ENCODE measurements around the gene AMDHD1.

AMDHD1 gene

GRCh38 chr12:95956557-95957145 is 13.5 kb downstream of the AMDHD1 start:
- no CpG with 5 or more reads among the region's 27 CpGs for WGBS (ENCODE audit: extremely low coverage, insufficient coverage, insufficient read length)
- DNase-seq = no peak
- H4K12ac ChIP-seq (ENCODE audit: low read depth, low read length) = no peak overlapping the region
- no peak overlapping the region for H2AFZ ChIP-seq (ENCODE audit: insufficient read depth, low read length, poor library complexity)
- no peak overlapping the region for H3K4me2 ChIP-seq (ENCODE audit: low read length)
- no peak overlapping the region for H4K91ac ChIP-seq (ENCODE audit: low read depth, low read length)
- no peak overlapping the region for H3K14ac ChIP-seq (ENCODE audit: low read length)
- H3K79me1 ChIP-seq (ENCODE audit: low read length) = no peaks in the 10 kb centered on the region
- no peak overlapping the region for H2BK5ac ChIP-seq (ENCODE audit: low read depth, low read length, poor library complexity)
- no peaks in the 10 kb centered on the region for H3K27me3 ChIP-seq (ENCODE audit: insufficient read depth, low read length)
- H3K4ac ChIP-seq (ENCODE audit: low read depth, low read length) = no peak overlapping the region
- no peak overlapping the region for H2BK12ac ChIP-seq (ENCODE audit: low read length)
- H2BK120ac ChIP-seq (ENCODE audit: insufficient read depth, low read length, poor library complexity) = no peak overlapping the region
- H2AK5ac ChIP-seq (ENCODE audit: low read length) = no peak overlapping the region
- no peak overlapping the region for H3K27ac ChIP-seq (ENCODE audit: low read depth, low read length)
- H3K23ac ChIP-seq (ENCODE audit: low read length) = no peak overlapping the region
- no peak overlapping the region for H3K9ac ChIP-seq (ENCODE audit: low read length)
- H3K9me3 ChIP-seq (ENCODE audit: insufficient read depth, low read depth, low read length) = peaks cover 2% of the 10 kb centered on the region
- no peak overlapping the region for H3K4me3 ChIP-seq (ENCODE audit: low read depth, low read length)
- no peaks in the 10 kb centered on the region for H3K4me1 ChIP-seq (ENCODE audit: control insufficient read depth in 1 of 2, insufficient read depth in 2 of 2, low read length in 2 of 2)
- no peak overlapping the region for H4K8ac ChIP-seq (ENCODE audit: low read depth, low read length)
- H3K36me3 ChIP-seq (ENCODE audit: control insufficient read depth in 1 of 2, insufficient read depth in 2 of 2, low read length in 2 of 2) = no peaks in the 10 kb centered on the region
- no peak overlapping the region for H3K18ac ChIP-seq (ENCODE audit: low read length)
- H3K79me2 ChIP-seq (ENCODE audit: control insufficient read depth, insufficient read depth, low read length, poor library complexity) = no peaks in the 10 kb centered on the region

- no peak overlapping the region for H2BK12ac ChIP-seq (ENCODE audit: low read length)
- H2AK5ac ChIP-seq (ENCODE audit: low read length) = no peak overlapping the region
- WGBS (ENCODE audit: extremely low coverage, insufficient coverage, insufficient read length) = no CpG with 5 or more reads among the region's 1 CpG
- H3K9me3 ChIP-seq (ENCODE audit: insufficient read depth, low read depth, low read length) = peaks cover 2% of the 10 kb centered on the region
- no peak overlapping the region for H3K23ac ChIP-seq (ENCODE audit: low read length)
- H4K12ac ChIP-seq (ENCODE audit: low read depth, low read length) = no peak overlapping the region
- no peaks in the 10 kb centered on the region for H3K4me1 ChIP-seq (ENCODE audit: control insufficient read depth in 1 of 2, insufficient read depth in 2 of 2, low read length in 2 of 2)
- no peak overlapping the region for H4K91ac ChIP-seq (ENCODE audit: low read depth, low read length)
- no peak overlapping the region for H3K18ac ChIP-seq (ENCODE audit: low read length)
- H3K79me1 ChIP-seq (ENCODE audit: low read length) = no peaks in the 10 kb centered on the region
- H2AFZ ChIP-seq (ENCODE audit: insufficient read depth, low read length, poor library complexity) = no peak overlapping the region
- H3K4me3 ChIP-seq (ENCODE audit: low read depth, low read length) = no peak overlapping the region
- no peak overlapping the region for H3K14ac ChIP-seq (ENCODE audit: low read length)
- H3K79me2 ChIP-seq (ENCODE audit: control insufficient read depth, insufficient read depth, low read length, poor library complexity) = no peaks in the 10 kb centered on the region
- no peak for DNase-seq
- no peak overlapping the region for H3K4ac ChIP-seq (ENCODE audit: low read depth, low read length)
- no peaks in the 10 kb centered on the region for H3K27me3 ChIP-seq (ENCODE audit: insufficient read depth, low read length)
- no peak overlapping the region for H4K8ac ChIP-seq (ENCODE audit: low read depth, low read length)
- no peak overlapping the region for H2BK5ac ChIP-seq (ENCODE audit: low read depth, low read length, poor library complexity)
- H3K4me2 ChIP-seq (ENCODE audit: low read length) = no peak overlapping the region
- no peak overlapping the region for H3K9ac ChIP-seq (ENCODE audit: low read length)
- H3K27ac ChIP-seq (ENCODE audit: low read depth, low read length) = no peak overlapping the region
- H3K36me3 ChIP-seq (ENCODE audit: control insufficient read depth in 1 of 2, insufficient read depth in 2 of 2, low read length in 2 of 2) = no peaks in the 10 kb centered on the region
- no peak overlapping the region for H2BK120ac ChIP-seq (ENCODE audit: insufficient read depth, low read length, poor library complexity)
These were observed 16.0 kb downstream of the AMDHD1 start for GRCh38 chr12:95959107-95959506.

GRCh38 chr12:95960241-95960640 is 17.1 kb downstream of the AMDHD1 start:
- Histone ChIP-seq H3K9ac (ENCODE audit: low read length) (no peak overlapping the region), H3K23ac (ENCODE audit: low read length) (no peak overlapping the region), H3K36me3 (ENCODE audit: control insufficient read depth in 1 of 2, insufficient read depth in 2 of 2, low read length in 2 of 2) (no peaks in the 10 kb centered on the region), H2AFZ (ENCODE audit: insufficient read depth, low read length, poor library complexity) (no peak overlapping the region), H3K79me1 (ENCODE audit: low read length) (no peaks in the 10 kb centered on the region), H3K27me3 (ENCODE audit: insufficient read depth, low read length) (no peaks in the 10 kb centered on the region), H4K91ac (ENCODE audit: low read depth, low read length) (no peak overlapping the region), H3K27ac (ENCODE audit: low read depth, low read length) (no peak overlapping the region), H3K4me1 (ENCODE audit: control insufficient read depth in 1 of 2, insufficient read depth in 2 of 2, low read length in 2 of 2) (no peaks in the 10 kb centered on the region), H3K4me2 (ENCODE audit: low read length) (no peak overlapping the region), H3K4me3 (ENCODE audit: low read depth, low read length) (no peak overlapping the region), H3K79me2 (ENCODE audit: control insufficient read depth, insufficient read depth, low read length, poor library complexity) (no peaks in the 10 kb centered on the region), H4K8ac (ENCODE audit: low read depth, low read length) (no peak overlapping the region), H2BK5ac (ENCODE audit: low read depth, low read length, poor library complexity) (no peak overlapping the region), H2BK120ac (ENCODE audit: insufficient read depth, low read length, poor library complexity) (no peak overlapping the region), H3K18ac (ENCODE audit: low read length) (no peak overlapping the region), H2AK5ac (ENCODE audit: low read length) (no peak overlapping the region), H3K4ac (ENCODE audit: low read depth, low read length) (no peak overlapping the region), H2BK12ac (ENCODE audit: low read length) (no peak overlapping the region), H3K14ac (ENCODE audit: low read length) (no peak overlapping the region), H4K12ac (ENCODE audit: low read depth, low read length) (no peak overlapping the region), H3K9me3 (ENCODE audit: insufficient read depth, low read depth, low read length) (peaks cover 2% of the 10 kb centered on the region)
- no peak for DNase-seq
- WGBS (ENCODE audit: extremely low coverage, insufficient coverage, insufficient read length) = no CpG with 5 or more reads among the region's 5 CpGs

GRCh38 chr12:95962222-95962621 is 19.1 kb downstream of the AMDHD1 start:
- peaks cover 4% of the 10 kb centered on the region for H3K79me1 ChIP-seq (ENCODE audit: low read length)
- DNase-seq = no peak

More at GRCh38 chr12:95962222-95962621, 19.1 kb downstream of the AMDHD1 start:
- Histone ChIP-seq H2AFZ (ENCODE audit: insufficient read depth, low read length, poor library complexity) (no peak overlapping the region), H4K8ac (ENCODE audit: low read depth, low read length) (no peak overlapping the region), H3K9me3 (ENCODE audit: insufficient read depth, low read depth, low read length) (no peaks in the 10 kb centered on the region), H3K18ac (ENCODE audit: low read length) (no peak overlapping the region), H2BK12ac (ENCODE audit: low read length) (no peak overlapping the region), H3K79me2 (ENCODE audit: control insufficient read depth, insufficient read depth, low read length, poor library complexity) (no peaks in the 10 kb centered on the region), H3K9ac (ENCODE audit: low read length) (no peak overlapping the region), H3K4me3 (ENCODE audit: low read depth, low read length) (no peak overlapping the region), H3K4me2 (ENCODE audit: low read length) (no peak overlapping the region), H3K36me3 (ENCODE audit: control insufficient read depth in 1 of 2, insufficient read depth in 2 of 2, low read length in 2 of 2) (no peaks in the 10 kb centered on the region), H2BK120ac (ENCODE audit: insufficient read depth, low read length, poor library complexity) (no peak overlapping the region), H2BK5ac (ENCODE audit: low read depth, low read length, poor library complexity) (no peak overlapping the region), H4K91ac (ENCODE audit: low read depth, low read length) (no peak overlapping the region), H3K4ac (ENCODE audit: low read depth, low read length) (no peak overlapping the region), H3K4me1 (ENCODE audit: control insufficient read depth in 1 of 2, insufficient read depth in 2 of 2, low read length in 2 of 2) (peaks cover 4 to 7% of the 10 kb centered on the region in 2 experiments), H2AK5ac (ENCODE audit: low read length) (no peak overlapping the region), H3K27me3 (ENCODE audit: insufficient read depth, low read length) (no peaks in the 10 kb centered on the region), H4K12ac (ENCODE audit: low read depth, low read length) (no peak overlapping the region), H3K23ac (ENCODE audit: low read length) (no peak overlapping the region), H3K14ac (ENCODE audit: low read length) (no peak overlapping the region), H3K27ac (ENCODE audit: low read depth, low read length) (no peak overlapping the region)
- no CpG with 5 or more reads among the region's 7 CpGs for WGBS (ENCODE audit: extremely low coverage, insufficient coverage, insufficient read length)
